Measurements from ENCODE around the gene PVALB.

PVALB gene

GRCh38 chr22:36772451-36772850, 44.4 kb downstream of the PVALB start:
- no peak for DNase-seq (ENCODE audit: low read depth)

GRCh38 chr22:36771356-36772063, 45.3 kb downstream of the PVALB start:
- no peak for DNase-seq (ENCODE audit: low read depth)

GRCh38 chr22:36770513-36771231, 46.2 kb downstream of the PVALB start:
- no peak for DNase-seq (ENCODE audit: low read depth)

DNA sequence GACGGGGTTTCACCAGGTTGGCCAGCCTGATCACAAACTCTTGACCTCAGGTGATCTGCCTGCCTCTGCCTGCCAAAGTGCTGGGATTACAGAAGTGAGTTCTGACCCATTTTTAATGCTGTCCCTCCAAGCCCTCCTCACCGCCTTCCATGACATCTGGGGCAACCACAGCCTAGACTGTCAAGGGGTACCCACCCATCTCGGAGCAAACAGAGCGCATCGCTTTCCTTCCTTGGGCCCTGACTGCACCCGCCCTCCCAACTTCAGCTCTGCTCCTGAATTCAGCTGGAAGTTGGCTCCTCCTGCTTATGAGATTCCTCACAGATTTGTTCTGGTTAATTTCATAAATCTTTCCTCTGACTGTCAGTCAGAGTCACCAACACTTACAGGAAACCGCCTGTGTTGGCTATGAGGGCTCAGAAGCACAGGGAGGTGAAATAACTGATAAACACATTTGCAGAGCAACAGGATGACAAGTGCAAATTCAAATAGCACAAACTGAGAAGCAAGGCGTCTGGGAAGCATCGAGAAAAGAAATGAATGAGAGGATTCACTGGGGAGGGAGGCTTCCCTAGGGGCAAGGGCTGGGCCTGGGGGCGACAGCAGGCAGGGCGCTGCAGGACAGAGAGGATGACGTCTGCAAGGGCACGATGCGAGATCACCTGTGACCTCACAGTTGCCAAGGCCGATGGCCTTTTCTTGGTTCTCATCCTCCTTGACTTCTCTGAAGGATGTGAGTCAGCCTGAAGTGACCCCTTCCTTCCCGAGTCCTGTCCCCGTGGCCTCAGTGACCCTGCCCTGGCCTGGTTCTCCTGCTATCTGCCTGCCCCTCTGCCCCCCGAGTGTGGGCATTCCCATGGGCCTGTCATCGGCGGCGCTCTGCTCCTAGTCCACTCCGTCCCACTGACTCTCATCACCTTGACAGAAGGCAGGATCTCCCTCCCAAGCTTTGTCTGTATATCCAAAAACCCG, 47.0 kb downstream of the PVALB start:
- DNase-seq (ENCODE audit: low read depth) = no peak

DNA sequence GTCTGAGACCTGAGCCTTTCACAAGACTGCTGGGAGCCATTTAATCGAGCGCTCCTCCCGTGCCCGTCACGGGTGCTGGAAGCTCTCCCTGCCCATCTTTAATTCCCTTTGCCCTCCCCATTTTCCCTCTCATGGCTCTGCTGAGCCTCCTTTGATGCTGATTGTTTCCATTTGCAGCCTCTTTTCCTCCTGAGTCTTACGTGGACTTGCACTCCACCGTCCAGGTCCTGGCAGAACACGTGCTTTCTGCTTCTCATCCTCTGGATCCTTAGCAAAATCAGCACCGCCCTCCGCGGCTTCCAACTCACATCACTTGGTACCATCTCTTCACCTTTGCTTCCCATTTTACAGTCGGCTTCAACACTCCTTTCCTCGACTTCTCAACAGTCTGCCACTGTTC, 48.2 kb downstream of the PVALB start:
- DNase-seq (ENCODE audit: low read depth) = no peak

DNA sequence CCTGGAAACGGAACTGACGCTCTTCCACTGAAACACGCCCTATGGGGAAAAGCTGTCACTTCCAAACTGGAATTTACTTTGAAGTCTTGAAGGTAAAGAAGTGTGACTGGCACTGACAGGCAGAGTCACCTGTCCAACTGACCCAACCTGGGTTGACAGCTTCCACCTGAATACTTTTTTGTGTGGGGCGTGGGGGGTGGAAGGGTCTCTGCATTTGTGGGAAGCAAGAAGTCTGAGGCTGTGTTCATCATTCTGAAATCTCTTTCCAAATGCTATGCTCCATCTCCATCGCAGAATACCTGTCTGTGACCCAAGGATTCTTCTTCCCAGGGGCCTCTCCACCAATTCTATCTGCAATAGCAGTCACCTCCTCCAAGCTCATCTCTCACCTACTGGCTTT, 48.7 kb downstream of the PVALB start:
- no peak for DNase-seq (ENCODE audit: low read depth)

DNA sequence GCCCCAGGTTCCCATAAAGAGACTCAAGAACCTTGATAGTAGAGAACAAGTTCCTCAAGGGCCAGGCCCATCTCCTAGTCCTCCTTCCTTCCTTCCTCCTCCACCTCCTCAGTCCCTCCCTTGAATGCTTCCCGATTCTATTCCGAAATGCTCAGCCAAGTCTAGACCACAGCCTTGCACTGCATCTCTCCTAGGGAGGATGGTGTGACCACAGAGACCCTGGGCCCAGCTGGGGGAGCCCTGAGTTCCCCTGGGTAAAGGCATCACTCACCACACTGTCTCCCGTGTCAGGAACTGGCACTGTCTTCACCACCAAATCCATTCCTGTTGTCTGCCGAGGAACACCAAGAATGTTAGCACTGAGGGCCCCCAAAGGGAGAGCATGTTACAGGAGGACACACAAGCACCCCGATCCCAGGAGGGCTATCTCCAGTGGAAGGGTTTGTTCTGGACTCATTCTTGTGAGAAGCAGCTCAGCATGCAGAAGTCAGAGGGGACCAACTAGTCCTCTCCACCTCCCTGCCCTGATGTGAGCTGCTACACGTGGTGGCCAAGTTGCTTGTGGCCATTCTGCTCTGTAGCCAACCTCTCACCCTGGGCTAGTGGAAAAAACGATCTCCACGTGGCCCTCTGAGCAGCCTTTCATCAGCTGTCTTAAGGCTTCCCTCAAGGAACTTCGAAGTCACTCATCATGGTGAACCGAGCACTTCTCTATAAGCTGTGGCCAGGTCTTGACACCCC, 49.6 kb downstream of the PVALB start:
- DNase-seq (ENCODE audit: low read depth) = no peak

GRCh38 chr22:36765943-36766450, 50.8 kb downstream of the PVALB start:
- DNase-seq (ENCODE audit: low read depth) = no peak

DNA sequence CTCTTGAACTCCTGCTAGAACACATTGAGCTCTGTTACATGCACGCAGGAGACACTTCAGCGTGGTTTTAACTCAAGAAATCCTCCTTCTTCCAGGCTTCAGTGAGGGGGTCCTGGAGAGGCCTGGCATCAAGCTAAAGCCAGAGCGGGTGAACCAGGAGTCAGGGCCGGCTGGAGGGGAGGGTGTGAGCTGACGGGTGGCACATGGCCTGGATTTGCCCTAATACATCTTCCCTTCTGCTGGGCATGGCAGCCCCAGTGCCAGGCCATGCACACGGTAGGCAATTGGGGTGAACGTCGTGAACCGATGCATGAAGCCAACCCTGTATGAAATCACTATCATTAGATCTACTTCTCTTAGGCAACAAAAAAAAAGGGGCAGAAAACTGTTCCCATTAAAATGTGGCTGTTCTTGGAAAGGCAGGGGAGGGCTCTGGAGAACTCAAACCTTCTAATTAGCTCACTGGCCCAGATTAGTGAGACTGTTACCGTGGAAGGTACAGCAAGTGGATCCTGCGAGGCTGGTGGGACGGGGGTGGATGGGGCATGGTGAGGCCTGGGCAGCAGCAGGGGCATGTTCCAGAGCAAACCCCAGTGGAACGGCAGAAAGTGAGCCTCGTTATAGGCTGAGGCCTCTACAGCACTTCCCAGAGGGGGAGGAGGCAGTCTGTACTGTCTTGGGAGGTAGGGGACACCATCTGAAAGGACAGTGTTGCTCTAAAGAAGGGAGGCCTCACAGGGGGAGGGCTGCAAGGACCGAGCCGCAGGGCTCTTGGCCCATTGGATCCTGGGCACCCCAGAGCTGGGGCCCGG, 51.5 kb downstream of the PVALB start:
- no peak for DNase-seq (ENCODE audit: low read depth)

DNA sequence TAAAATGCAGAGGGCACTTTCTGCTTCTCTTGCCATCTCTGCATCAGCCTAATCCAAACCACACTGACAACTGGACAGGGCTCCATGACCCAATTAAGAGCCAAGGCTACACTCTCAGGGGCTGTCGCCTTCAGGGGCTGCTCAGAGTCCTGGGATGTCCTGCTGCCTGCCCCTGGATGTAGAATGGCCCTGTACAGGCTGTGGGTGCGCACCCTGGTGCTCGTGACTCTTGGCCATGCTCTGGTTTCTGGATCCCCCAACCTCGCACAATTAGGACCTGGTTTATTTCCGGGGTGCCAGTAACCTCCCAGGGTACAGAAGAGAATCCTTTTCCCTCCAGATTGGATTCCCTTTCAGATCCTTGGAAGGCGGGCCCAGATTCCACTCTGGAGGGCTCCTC, 52.2 kb downstream of the PVALB start:
- DNase-seq (ENCODE audit: low read depth) = no peak

GRCh38 chr22:36764060-36764459, 52.8 kb downstream of the PVALB start:
- no peak for DNase-seq (ENCODE audit: low read depth)

DNA sequence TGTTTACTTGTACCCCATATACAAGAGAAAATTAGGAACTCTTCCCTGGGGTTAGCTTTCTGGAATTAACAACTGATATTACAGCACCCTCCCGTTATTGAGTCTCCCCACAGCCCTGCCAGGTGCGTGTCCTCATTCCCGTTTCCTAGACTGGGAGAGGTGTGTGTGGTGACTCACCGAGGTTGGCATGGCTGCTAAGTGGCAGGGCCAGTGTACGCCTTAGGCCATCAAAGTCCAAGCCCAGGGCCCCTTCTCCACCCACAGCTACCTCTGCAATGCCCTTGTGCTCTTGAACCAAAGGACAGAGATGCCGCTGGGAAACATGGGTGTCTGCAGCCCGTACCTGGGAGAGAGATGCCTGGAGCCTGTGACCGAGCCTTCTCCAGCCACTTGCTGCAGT, 53.3 kb downstream of the PVALB start:
- DNase-seq (ENCODE audit: low read depth) = no peak

DNA sequence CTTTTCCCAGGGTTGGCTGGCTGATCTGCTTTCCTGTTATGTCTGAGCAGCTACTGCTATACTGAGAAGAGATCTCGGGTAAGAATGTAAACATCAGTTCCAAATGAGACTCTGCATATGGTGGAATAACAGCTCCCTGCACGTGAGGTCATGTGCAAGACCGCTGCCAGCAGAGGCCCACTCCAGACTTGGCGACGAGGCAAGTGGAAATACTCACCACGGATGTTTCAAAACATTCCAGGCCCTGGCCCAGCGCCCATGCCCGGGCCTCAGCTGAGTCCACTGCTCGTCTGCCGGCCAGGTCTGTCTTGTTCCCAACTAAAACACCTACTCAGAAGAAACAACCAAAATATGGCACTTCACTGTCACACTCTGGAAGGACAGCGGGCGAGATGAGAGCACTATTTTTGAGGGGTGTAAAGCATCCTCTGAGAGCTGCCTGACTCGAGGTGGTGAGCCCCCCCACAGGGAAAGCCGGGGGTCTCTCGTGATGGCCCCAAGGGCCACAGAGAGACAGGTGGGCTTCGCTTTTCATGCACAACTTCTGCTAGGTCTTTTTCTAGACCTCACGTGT, 54.1 kb downstream of the PVALB start:
- DNase-seq (ENCODE audit: low read depth) = no peak

GRCh38 chr22:36761553-36762240, 55.1 kb downstream of the PVALB start:
- DNase-seq (ENCODE audit: low read depth) = no peak

- DNase-seq (ENCODE audit: low read depth) = no peak
Observed at GRCh38 chr22:36760786-36761185, 56.0 kb downstream of the PVALB start.

DNA sequence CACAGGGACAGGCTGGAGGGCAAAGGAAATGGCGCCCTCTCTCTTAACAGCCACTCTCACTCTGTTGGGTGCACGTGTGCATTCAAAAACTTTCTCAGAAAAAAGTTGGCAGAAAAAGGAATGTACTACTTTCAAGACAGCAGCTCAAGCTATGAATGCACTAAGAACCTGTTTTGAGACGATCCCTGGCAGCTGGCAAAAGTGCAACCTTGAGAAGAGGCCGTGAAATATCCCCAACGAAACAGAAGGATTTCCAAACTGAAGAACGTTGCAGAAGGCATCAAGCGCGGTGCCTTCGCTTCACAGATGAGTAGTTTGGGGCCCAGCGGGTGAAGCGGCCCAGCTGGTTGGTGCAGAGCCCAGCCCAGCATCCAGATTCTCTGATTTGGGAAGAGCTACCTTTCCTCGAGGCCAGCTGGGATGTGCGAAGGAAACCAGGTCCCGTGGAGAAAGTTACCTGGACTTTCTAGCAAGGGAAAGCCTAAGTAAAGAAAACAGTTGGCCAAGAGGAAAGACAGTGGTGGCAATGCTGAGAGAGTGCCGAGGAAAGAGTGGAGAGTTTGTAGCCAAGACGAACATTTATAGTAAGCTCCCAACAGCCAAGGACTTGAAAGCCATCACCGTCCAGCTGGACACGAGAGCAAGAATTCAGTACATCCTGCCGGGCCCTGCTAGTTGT, 57.2 kb downstream of the PVALB start:
- no peak for DNase-seq (ENCODE audit: low read depth)

- DNase-seq (ENCODE audit: low read depth) = no peak
Observed at GRCh38 chr22:36758792-36759271, 58.0 kb downstream of the PVALB start.

DNA sequence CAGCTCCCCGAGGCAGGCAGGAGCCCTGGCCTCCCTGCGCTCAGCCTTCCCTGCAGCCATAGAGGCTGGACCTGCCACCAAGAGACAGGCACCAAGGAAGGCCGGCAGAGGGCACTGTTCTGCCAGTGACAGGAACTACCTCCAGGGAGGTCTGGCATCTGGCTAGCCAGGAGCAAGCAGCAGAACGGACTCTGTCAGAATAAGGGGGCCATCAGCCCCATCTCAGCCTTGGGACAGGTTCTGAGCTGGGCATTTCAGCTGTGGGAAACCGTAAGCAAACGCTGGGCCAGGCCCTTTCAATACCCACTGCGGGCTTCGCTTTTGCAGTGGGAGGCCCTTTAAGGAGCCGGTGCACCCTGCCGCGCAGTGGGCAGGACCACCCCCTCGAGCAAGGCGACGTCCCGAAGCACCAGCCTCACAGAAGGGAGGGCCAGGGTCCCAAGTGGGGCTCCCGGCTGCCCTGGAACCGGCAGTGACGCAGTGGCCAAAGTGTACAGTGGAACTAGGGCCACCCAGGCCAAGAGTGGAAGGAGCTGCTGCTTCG, 59.1 kb downstream of the PVALB start:
- peak; percentile 65 for DNase-seq (ENCODE audit: low read depth)

Measured in activated T-cell treated with anti-CD3 and anti-CD28 coated beads for 1 hour (primary cell).